ENCODE measurements around the gene CSTPP1.

DNA sequence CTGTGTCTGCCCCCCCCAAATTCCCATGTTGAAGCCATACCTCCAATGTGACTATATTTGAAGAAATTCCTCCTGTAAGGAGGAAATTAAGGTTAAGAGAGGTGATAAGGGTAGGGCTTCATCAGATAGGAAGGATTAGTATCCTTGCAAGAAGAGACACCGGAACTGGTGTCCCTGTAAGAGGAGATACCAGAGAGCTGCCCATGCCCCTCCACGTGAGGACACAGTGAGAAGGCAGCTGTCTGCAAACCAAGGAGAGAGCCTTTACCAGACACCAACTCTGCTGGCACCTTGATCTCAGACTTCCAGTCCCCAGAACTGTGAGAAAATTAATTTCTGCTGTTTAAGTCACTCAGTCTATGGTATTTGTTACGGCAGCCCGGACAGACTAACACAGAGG is 130.8 kb downstream of the CSTPP1 start:
- TF ChIP-seq, protein P1, sequence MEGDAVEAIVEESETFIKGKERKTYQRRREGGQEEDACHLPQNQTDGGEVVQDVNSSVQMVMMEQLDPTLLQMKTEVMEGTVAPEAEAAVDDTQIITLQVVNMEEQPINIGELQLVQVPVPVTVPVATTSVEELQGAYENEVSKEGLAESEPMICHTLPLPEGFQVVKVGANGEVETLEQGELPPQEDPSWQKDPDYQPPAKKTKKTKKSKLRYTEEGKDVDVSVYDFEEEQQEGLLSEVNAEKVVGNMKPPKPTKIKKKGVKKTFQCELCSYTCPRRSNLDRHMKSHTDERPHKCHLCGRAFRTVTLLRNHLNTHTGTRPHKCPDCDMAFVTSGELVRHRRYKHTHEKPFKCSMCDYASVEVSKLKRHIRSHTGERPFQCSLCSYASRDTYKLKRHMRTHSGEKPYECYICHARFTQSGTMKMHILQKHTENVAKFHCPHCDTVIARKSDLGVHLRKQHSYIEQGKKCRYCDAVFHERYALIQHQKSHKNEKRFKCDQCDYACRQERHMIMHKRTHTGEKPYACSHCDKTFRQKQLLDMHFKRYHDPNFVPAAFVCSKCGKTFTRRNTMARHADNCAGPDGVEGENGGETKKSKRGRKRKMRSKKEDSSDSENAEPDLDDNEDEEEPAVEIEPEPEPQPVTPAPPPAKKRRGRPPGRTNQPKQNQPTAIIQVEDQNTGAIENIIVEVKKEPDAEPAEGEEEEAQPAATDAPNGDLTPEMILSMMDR (IDR thresholded peaks at IDR 0.05; ENCODE audit: borderline replicate concordance, extremely low read depth, low read length, poor library complexity, severe bottlenecking), result no peak
- TF ChIP-seq EZH2 (IDR thresholded peaks at IDR 0.05; ENCODE audit: borderline replicate concordance, low read depth, low read length, severe bottlenecking), result no peak

All from DND-41 (cell line).